Stimulated activated CD8-positive, alpha-beta memory T cell treated with anti-CD3 and anti-CD28 coated beads, Interleukin-7, amount 100 ng/mL, for 24 hours (primary cell): ENCODE data around the gene SMOC1.

Source experiments
- DNase-seq: peaks from one replicate; pipeline ENCODE4 v3.0.0-alpha.2; 2020; ENCODE audit warnings: low read depth

The SMOC1 gene

GRCh38 chr14:69879175-69880043 is at the start of gene SMOC1:
SMOC1 (plus strand) TSS chr14:69879416; CDS start chr14:69879679, 263 bp downstream.
- no peak for DNase-seq

GRCh38 chr14:69838881-69839416 is 40.3 kb upstream of the SMOC1 start:
- DNase-seq = no peak

DNA sequence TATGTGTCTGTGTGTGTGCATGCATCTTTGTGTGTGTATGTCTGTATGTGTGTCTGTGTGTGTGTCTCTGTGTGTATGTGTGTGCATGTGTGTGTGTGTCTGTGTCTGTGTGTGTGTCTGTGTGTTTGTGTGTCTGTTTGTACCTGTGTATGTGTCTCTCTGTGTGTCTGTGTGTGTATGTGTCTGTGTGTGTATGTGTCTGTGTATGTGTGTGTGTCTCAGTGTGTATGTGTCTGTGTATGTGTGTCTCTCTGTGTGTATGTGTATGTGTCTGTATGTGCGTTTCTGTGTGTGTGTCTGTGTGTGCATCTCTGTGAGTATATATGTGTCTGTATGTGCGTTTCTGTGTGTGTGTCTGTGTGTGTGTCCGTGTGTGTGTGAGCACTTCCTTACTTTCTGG is 39.6 kb upstream of the SMOC1 start:
- no peak for DNase-seq

DNA sequence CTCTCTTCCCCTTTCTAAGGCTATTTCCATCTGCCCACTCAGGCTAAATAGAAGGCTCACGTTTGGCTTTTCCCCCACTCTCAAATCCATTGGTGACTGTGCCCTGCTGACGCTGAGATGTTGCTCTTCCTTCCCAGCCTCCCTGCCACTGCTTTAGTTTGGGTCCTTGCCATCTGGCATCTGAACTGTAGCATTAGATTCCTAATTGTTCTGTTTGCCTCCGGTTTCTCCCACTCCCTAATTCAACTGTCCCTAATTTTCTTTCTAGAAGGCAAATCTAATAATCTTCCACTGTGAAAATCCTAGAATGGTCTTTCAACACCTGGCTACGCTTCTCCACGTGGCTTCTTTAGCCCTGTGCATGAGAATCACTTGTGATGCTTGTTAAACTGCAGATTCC is 37.6 kb upstream of the SMOC1 start:
- no peak for DNase-seq

GRCh38 chr14:69842686-69843420 is 36.4 kb upstream of the SMOC1 start:
- no peak for DNase-seq

DNA sequence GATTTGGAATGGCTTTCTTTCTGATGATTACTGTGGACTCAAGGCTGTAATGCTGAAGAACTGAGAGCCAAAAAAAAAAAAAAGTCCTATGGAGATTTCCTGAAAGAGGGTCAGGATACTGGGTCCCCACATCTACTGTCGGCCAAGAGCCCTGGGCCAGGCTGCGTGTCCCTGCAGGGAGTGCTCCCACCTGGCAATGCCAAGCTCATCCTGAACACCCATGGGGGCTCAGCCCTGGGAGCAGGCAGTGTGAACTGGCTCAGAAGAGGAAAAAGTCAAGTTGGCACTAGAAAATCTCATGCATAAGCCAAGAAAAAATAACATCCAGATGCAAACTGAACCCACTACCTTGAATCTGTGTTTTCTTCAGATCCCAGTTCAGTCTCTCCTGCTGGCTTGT is 35.0 kb upstream of the SMOC1 start:
- DNase-seq = no peak

GRCh38 chr14:69845050-69845581 is 34.1 kb upstream of the SMOC1 start:
- no peak for DNase-seq

DNA sequence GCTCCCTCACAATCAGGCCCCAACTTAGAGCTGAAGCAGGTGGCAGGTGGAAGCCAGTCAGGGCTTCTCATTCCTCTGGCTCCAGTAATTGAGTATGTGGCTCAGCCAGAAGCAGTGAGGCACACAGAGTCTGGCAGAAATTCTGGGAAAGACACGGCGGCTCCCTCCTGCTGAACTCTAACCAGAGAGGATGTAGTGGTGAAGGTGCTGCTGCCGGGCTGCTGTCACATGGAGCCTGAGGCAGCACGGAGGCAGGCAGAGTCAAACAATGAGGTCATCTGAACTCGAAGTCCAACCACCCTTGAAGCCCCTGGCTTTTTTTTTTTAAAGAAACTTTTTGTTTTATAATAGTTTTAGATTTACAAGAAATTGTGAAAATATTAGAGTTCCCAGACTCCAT is 33.4 kb upstream of the SMOC1 start:
- no peak for DNase-seq

GRCh38 chr14:69848156-69848555 is 31.1 kb upstream of the SMOC1 start:
- DNase-seq = no peak

GRCh38 chr14:69848903-69849391 is 30.3 kb upstream of the SMOC1 start:
- no peak for DNase-seq

DNA sequence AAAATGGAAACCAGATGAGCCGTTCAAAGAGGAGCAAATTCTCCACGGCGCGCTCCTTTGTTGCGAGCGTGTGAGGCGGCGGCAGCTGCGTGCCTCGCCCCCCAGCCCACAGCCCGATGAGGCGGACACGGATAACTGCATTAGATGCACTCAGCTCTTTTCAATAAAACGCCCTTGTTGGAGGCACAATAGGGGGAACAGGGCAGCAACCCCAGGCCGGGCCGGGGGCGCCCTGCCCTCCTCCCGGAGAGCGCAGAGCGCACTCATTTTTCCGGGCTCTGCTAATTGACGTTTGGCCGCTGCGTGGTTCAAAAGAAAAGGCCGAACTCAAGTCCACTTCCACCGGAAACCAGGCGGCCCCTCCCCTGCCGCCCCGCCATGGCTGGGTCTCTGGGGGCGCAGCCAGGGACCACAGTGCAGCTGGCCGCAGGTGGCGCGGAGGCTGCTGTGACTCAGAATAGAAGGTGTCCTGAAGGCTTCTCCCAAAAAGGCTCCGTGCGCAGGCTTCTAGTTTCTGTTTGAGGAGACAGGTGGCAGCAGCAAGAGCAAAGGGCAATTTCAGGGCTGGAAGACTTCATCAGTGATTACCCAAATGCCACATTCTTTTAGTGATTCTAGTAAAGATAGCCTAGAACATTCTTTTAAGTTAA is 29.0 kb upstream of the SMOC1 start:
- DNase-seq = no peak

DNA sequence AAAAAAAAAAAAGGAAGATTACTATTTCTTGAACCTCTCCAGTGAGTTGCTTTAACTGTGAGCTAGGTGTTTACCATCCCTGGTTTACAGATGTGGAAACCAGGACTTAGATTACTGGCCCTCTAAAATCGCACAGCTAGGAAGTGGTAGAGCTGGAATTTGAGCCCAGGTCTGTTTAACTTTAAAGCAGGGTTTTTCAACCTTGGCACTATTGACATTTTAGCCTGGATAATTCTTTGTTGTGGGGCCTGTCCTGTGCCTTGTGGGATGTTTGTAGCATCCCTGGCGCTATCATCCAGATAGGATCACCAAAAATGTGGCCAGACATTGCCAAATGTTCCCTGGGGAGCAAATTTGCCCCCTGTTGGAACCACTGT is 28.5 kb upstream of the SMOC1 start:
- no peak for DNase-seq

DNA sequence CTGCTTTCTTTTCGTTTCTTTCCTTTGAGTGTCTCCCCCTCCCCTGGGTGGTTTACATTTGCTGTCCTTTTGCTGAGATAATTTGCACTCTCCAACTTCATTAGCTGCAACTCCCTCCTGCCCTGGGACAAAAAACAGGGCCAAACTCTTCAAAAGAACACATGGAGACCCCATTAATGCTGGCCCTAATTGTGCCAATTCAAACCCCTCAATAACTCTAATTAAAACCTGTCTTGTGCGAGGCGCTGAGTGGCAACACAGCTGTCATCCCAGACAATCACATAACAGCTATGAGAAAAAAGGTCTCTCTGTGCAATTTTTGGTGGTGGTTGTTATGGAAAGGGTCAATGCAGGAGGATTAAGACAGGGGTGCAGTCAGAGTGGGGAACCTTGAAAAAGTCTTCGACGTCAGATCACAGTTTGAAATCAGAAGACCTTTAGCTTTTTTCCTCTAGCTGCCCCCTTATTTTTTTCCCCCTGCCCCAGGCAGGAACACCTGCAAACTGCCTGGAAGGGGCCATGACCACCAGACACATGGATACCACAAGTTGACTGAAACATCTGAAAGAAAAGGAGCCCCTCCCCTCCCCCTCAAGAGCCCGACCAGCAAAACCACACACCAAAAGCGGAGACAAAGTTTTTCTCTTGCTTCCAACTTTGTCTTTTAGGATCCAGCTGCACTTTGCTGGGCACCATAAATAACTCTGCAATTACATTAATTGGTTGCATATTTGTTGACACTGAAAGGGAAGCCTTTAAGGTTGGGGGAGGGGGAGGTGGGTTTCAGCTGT is 26.5 kb upstream of the SMOC1 start:
- DNase-seq = no peak

DNA sequence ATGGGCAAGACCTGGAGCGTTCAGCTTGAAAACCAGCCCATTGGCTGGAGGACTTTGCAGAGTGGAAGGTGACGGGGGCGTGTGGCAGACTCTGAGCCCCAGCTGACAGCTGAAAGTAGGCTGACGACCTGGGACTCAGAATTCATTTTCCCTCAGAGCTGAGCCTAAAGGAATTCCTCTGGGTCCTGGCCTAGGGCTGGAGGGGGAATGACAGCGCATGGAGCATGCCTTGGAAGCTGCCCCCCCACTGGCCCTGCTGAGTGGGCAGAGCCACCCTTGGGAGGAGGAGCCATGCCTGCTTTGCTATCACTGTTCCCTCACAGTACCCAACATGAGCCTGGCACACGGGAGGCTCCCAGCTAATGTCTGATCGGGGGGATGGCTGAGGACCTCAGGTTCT is 25.4 kb upstream of the SMOC1 start:
- no peak for DNase-seq

- no peak for DNase-seq
Measured at GRCh38 chr14:69854598-69854997, 24.6 kb upstream of the SMOC1 start.

DNA sequence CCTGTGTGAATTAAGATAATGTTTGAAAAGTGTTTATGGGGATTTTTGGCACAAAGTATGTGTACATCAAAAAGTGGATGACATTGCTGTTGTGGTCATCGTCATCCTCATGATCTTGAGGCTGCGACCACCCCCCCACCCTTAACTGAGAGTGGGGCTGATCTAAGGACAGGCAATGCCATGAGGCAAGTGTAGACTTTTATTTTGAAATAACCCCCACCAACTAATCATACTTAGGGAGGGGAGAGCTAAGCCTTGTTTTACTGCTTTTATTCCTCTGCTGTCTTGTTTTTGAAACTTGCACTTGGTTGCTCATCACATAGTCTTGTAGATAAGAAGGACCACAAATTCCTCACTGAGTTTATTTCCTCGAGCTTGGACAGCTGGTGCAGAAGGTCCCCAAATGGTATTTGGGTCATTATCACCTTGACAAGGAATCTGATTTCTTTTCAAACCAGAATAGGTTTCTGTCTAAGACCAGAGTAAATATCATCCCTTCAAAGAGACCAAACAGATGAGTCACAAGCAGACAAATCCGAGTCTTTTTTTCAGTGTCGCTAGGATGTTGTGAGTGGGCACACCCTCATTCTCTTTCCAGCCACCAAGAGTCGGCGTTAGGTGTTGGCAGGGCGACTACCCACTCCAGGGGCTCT is 23.9 kb upstream of the SMOC1 start:
- no peak for DNase-seq

DNA sequence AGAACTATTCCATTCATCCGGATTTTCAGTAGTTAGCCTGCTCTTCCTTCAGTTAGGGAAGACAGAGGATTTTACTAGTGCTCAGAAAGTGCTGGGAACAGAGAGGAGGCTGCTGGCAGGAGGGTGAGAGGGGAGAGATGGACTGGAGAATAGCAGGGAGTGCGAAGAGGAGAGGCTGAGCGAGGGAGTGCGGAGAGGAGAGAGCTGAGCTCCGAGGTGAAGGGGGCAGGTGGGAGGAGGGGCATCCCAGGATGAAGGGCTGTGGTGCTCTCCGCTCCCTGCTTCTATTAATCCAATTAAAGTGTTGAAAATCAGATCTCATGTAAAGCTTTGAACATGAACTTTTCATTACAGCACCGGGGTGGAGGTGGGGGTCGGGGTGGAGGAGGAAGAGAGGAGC is 20.4 kb upstream of the SMOC1 start:
- no peak for DNase-seq

GRCh38 chr14:69859591-69859990 is 19.6 kb upstream of the SMOC1 start:
- no peak for DNase-seq

DNA sequence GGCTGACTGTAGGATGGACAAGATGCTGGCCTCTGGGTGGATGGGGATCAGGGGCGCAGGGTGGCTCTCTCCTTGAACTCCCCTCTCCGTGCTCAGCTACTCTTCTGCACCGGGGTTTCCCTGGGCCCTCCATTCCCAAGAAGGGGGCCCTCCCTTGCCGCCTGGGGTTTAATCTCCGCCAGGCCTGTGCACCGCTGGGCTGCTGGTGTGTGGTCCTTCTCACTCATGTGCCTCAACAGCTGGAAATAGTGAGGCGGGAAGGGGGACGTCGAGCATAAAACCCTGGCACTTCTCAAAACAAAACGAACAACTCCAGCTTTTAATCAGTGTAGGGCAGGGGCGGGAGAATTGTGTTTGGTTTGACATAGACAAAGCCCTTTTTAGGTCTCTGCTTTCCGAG is 19.0 kb upstream of the SMOC1 start:
- no peak for DNase-seq

GRCh38 chr14:69861025-69861569 is 18.1 kb upstream of the SMOC1 start:
- DNase-seq = no peak

- no peak for DNase-seq
Measured at GRCh38 chr14:69863083-69863482, 16.1 kb upstream of the SMOC1 start.
